GM12892 (cell line): ENCODE measurements around the gene CYTH4.

ENCODE experiments used
- POLR2A ChIP-seq: IDR thresholded peaks from 2 replicates; pipeline ENCODE4 v1.6.1; 2011; ENCODE audit warnings: low read depth, low read length, control low read depth
- POLR2AphosphoS5 ChIP-seq: IDR thresholded peaks from 2 replicates; pipeline ENCODE4 v1.6.1; 2011; ENCODE audit warnings: low read depth, low read length, control low read depth
- TAF1 ChIP-seq: IDR thresholded peaks from 2 replicates; pipeline ENCODE4 v1.6.1; 2011; ENCODE audit warnings: low read depth, mild to moderate bottlenecking, control low read depth, low read length, borderline replicate concordance

DNA sequence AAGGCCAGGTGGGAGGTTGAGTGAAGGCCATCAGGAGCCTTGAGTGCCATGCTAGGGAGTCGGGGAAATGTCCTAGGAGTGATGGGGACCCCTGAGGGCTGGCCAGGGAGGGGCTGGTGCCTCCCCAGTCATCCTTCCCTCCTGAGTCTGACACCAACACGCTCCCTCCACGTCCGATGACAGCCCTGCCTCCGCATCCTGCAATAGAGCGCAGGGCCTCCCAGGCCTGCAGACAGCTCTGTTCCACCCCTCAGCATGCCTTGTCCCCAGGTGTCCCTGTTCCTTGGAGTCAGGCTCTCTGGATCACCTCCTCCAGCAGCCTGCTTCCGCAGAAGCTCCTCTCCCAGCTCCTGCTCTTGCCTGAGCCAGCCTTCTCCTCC lies 41.4 kb upstream of the CYTH4 start:
- TF ChIP-seq POLR2AphosphoS5 (no peak), POLR2A (no peak), TAF1 (no peak)
